ENCODE results near the gene ZCWPW1.
A peak's percentile ranks its signal among the peaks of the same experiment; 100 is the strongest.
"Not testable (repeated sequence)": the region's sequence is repeated elsewhere in the genome, so short reads cannot be mapped to it uniquely, and the experiment has no call there.

Gene ZCWPW1

DNA sequence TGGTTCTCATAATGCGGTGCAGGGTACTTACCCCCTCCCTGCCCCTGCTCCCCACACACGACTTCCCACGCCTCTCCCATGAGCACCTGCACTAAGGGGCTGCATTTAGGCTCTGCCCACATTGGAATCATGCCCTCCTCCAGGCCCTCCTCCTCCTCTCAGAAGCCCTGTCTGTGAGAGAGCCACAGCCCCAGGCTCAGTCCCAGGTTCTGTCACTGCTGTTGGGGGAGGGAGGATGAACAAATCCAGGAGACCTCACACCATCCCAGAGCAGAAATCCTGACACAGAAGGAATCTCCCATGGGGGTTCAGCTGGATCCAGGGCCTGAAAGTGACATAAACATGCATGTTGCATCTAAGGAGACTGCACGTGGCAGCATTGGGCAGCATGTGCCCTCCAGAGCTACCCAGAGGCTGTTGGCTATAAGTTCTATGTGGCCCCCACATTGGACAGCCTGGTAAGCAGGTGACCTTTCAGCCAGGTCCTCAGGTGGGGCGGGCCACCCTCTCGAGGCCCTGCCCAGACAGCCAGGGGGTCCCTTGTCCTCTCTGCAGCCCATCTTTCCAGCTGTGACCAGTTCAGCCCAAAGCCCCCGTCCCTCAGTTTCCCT lies 56.8 kb downstream of the ZCWPW1 start:
- no peak for DNase-seq

DNA sequence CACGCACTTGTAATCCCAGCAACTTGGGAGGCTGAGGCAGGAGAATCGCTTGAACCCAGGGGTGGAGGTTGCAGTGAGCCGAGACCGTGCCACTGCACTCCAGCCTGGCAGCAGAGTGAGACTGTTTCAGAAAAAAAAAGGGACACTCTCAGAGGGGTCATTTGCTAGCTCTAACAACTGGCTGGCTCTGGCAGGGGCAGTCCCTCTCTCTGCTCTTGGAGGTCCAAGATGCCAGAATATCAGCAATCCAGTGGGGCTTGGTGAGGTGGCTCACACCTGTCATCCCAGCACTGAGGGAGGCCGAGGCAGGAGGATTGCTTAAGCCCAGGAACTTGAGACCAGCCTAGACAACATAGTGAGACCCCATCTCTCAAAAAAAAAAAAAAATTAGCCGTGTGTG lies 57.8 kb downstream of the ZCWPW1 start:
- DNase-seq, result no peak

DNA sequence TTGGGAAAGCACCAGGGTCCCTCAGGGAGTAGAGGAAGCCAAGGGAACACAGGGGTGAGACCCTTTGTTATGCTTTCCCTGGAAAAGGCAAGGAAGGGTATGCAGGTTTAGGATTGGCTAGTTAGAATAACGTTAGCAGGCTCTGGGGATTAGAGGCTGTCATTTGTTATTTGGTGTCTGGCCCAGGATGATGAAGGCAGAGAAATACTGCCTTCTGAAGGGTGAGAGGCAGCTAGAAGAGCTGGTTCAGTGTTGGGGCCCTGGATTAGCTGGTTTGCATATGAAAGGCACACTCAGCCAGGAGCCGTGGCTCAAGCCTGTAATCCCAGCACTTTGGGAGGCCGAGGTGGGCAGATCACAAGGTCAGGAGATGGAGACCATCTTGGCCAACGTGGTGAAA lies 58.2 kb downstream of the ZCWPW1 start:
- DNase-seq, result no peak

DNA sequence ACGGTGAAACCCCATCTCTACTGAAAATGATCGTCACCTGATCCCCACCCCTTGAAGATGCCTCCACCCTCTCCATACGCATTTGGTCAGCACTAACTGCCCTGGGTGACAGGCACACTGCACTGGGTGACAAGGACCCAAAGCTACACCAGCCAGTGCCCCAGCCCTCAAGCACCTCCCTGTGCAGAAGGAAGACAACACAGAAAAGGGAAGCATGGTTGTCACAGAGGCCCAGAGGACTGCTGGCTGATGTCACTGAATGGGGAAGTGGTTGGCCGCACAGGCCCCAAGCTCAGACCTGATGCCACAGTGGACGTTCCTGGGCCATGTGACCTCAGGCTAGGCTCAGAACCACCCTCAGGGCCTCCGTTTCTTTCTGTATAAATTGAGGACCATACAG lies 59.4 kb downstream of the ZCWPW1 start:
- no peak for DNase-seq

DNA sequence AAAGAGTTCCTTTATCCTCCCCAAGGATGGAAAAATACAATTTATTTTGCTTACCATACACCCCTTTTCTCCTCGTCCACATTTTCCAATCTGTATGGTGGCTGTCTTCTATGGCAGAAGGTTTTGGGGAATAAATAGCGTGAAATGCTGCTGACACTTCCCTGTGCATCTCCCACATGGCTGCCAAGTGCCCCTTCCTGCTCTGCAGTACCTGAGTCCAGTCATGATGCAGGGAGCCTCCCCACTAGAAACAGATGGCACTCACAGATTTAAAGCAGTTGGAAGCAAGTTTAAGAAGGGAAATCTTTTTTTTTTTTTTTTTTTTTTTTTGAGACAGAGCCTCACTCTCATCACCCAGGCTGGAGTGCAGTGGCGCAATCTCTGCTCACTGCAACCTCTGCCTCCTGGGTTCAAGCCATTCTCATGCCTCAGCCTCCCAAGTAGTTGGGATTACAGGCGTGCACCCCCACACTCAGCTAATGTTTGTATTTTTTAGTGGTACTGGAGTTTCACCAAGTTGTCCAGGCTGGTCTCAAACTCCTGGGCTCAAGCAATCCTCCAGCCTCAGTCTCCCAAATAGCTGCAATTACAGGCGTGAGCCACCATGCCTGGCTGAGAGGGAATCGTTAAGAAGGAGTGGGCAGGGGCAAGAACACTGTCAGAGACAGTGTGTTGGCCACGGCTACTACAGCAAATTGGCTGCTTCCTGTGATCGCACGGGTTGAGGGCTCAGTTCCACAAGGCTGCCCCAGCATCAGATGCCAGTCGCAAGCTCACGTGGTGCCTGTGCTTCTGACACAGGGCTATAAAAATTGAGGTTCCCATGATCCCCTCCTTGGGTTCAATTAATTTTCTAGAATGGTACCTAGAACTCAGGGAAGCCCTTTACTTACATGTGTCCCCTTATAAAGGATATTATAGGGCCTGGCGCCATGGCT lies 60.6 kb downstream of the ZCWPW1 start:
- DNase-seq, result peak in 1 of 2 experiments; percentile 53

DNA sequence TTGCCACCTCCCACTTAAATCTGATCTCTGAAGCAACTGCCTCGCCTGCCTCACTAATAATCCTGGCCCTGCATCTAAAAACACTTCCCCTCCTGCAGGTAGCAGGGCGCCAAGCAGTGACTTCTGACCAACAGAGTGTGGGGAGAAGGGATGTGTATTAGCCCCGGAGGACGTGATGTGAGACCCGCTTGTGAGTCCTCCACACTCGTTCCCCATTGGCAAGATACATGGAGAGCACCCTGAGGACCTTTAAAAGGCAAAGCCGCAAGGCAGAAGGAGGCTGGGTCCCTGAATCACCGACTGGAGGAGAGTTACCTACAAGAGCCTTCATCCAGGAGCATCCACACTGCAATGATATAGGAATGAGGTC lies 61.3 kb downstream of the ZCWPW1 start:
- no peak for DNase-seq

DNA sequence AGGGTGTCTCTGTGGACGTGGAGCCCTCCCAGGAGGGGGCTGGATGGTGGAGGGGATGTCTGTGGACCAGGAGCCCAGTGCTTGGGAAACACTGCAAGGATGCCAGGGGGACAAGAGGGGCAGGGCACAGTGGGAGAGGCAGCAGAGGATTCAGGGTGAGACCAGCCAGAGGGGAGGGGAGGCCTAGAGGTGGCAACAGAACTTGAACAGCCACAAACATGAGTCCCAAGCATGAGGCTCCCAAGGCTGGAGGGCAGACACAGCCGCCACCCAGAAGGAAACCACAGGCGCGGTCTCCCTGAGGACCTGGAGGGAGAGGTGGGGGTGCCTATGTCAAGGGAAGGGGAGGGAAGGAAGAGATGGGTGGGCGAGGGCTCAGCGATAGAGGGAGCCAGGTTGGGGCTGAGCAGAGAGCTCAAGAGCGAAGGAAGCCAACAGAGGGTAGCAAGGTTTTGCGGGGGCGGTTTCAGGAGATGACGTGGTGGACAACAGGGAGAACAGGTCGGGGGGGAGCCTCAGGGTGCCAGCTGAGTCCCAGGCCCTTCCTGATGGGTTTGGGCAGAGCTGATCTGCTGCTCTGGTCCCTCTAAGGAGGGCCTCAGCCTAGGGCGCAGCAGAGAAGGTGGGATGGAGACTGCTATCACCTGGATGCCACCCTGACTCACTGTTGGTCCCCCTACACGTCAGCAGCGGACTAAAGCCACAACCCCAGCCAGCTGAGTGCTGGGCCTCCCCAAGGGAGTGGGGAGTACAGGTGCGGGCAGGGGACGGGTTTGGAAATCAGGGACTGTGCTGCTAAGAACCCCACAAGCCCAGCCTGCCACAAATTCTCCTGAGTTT lies 61.9 kb downstream of the ZCWPW1 start:
- DNase-seq, result no peak

DNA sequence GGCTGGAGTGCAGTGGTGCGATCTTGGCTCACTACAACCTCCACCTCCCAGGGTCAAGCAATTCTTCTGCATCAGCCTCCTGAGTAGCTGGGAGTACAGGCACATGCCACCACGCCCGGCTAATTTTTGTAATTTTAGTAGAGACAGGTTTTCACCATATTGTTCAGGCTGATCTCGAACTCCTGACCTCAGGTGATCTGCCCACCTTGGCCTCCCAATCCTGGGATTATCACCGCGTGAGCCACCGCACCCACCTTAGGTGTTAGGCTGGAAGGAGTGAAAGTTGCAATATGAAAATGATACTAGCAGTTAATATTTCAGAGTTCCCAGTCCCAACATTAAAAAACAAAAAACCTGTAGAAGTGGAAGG lies 62.5 kb downstream of the ZCWPW1 start:
- DNase-seq, result not testable (repeated sequence)

DNA sequence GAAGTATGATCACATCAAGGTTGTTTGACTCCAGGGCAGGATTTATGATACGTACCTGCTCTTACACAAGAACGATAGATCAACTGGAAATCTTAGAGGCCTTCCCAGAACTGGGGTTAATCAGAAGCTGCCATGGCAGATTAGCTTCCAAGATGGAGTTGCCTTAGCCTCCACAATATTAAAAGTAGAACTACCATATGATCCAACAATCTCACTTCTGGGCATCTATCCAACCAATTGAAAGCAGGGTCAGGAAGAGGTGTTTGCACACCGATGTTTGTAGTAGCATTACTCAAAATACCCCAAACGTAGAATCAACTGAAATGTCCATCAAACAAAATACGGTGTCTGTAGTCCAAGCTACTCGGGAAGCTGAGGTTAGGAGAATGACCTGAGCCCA lies 64.0 kb downstream of the ZCWPW1 start:
- DNase-seq, result no peak

DNA sequence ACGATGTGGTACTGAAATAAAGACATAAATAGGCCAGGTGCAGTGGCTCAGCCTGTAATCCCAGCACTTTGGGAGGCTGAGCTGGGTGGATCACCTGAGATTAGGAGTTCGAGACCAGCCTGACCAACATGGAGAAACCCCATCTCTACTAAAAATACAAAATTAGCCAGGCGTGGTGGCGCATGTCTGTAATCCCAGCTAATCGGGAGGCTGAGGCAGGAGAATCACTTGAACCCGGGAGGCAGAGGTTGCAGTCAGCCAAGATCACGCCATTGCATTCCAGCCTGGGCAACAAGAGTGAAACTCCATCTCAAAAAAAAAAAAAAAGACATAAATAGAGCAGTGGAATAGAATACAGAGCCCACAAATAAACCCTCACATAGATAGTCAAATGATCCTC lies 64.7 kb downstream of the ZCWPW1 start:
- DNase-seq, result not testable (repeated sequence)

DNA sequence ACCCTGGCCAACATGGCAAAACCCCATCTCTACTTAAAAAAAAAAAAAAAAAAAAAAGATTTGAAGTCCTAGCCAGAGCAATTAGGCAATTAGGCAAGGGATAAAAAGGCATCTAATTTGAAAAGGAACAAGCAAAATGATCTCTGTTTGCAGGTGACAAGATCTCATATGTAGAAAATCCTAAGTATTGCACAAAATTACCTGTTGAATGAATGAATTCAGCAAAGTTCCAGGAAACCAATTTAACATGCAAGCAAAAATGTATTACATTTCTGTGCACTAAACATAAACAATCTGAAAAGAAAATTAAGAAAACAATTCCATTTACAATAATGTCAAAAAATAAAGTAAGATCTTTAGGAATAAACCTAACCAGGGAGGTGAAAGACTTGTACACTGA lies 65.4 kb downstream of the ZCWPW1 start:
- DNase-seq, result no peak

DNA sequence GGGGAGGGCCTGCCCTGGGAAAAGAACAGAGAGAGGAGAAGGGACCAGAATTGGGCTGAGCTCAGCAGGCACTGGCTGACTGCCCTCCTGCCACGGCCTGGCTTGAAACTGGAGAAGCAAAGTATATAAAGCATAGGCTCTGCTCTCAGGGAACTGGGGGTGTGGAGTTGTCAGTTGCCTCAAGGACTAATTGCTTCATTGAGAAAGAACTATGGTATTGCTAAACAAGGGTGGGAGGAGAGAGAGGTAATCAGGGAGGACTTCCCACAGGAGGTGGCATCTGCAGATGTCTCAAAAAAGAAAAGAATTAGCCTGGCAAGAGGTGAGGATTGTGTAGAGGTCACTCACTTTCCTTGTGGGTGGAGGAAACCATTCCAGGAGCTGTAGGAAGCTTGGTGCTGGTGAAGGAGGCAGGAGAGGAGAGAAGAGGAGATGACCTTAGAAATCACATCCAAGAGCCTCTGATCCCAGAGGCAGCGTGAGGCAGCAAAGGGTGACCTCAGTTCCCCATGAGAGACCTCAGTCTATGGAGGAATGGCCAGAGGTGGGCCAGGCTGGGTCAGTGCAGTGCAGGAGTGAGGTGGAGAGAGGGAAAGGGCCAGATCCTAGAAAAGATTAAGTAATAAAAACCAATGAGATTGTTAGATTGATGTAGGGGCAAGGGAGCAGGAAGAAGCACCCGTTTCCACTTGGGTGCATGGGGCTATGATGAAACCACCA lies 68.2 kb downstream of the ZCWPW1 start:
- no peak for DNase-seq

DNA sequence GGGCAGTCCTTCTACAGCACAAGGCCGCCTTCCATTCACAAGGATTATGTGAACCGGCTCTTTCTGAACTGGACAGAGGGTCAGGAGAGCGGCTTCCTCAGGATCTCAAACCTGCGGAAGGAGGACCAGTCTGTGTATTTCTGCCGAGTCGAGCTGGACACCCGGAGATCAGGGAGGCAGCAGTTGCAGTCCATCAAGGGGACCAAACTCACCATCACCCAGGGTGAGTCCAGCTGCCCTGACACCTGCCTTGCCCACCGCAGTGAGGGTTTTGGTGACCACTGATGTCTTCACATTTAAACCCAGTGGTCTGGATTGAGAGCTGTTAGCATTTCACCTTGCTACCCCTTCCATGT lies 69.7 kb downstream of the ZCWPW1 start:
- no peak for DNase-seq

DNA sequence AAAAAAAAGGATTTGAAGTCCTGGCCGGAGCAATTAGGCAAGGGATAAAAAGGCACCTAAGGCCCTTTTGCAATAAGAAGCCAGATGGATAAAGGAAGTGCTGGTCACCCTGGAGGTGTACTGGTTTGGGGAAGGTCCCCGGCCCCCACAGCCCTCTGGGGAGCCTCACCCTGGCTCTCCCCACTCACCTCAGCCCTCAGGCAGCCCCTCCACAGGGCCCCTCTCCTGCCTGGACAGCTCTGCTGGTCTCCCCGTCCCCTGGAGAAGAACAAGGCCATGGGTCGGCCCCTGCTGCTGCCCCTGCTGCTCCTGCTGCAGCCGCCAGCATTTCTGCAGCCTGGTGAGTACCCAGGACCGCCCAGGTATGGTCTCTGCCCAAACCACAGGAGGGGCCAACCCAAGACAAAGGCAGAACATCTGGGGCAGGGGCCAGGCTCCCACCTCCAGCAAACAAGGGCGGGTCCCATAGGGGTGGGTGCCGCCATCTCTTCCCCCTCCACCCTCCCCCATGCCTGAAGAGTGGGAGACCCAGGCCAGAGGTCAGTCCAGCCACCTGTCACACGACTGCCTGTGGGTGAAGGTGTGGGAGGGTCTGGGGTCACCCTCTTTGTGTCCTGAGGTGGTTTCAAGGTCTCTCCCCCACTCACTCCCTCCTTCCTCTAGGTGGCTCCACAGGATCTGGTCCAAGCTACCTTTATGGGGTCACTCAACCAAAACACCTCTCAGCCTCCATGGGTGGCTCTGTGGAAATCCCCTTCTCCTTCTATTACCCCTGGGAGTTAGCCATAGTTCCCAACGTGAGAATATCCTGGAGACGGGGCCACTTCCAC lies 70.3 kb downstream of the ZCWPW1 start, which contains the start of gene PILRB:
TSS of gene PILRB (plus strand) at position 91 of the 830 bp plus-strand sequence. CDS start at position 277, 186 bp downstream.
- DNase-seq, result no peak

DNA sequence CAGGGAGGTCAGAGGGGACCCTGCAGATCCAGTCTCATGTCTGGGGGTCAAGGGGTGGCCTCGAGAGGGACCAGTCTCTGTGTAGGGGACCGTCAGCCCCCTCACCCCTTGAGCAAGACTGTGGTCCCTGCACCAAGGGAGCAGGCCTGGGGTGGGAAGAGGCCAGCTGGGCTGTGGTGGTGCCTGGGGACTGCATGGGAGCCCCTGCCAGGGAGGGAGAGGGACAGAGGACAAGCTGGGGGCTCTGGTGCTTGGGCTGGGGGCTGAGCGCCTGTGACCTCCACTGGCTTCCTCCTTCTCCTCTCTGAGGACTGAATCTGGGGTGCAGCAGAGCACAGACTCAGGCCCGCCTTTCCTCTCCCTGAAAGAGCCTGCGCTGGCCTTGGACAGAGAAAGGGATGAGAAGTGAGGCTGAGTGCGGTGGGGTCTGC lies 71.4 kb downstream of the ZCWPW1 start:
- no peak for DNase-seq

DNA sequence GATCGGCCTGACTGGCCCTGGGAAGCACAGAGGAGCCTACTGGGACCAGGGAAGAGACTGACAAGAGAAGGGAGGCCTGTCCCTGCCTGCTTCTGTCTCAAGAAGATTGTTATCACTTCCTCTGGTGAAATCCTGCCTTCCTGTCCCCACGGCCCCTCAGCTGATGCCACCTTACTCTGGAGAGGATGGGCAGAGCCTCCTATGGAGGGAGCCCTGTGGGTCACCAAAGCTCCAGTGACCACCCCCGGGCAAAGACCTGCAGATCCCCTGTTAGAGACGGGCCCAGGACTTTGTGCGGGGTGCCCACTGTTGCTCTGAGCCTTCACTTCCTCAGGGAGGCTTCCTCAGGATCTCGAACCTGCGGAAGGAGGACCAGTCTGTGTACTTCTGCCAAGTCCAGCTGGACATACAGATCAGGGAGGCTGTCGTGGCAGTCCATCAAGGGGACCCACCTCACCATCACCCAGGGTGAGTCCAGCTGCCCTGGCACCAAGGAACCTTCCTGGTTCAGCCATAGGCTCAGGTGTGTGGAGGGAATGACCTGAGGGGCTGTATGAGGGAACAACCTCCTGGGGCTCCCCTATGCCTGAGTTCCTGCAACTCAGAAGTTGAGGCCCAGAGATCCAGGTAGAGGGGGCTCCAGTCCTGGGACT lies 72.0 kb downstream of the ZCWPW1 start:
- no peak for DNase-seq

DNA sequence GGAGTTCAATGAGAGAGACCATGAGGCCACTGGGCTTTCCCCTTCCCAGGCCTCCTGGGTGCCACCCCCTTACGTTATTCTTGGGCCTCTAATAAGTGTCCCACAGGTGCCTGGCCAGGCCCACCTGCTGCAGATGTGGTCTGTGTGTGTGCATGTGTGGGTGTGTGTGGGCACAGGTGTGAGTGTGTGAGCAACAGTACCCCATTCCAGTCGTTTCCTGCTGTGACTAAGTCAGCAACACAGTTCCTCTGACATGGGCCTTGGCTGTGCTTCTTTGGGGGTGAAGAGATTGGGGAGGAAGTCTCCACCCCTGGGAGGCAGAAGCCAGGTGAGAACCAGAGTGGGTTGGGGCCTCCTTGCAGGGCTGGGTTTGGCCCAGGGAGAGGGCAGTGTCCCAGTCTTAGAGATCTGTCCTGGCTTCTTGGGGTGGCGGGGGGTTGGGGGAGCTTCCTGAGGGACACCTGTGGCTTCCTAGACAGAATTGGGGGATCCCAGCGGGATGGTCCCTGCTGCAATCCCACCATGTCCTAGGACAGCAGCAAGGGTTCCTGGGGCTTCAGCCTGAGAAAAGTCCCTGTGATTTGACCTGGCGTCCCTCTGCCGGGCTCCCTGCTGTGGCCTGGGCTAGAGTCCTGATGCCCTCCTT lies 74.7 kb downstream of the ZCWPW1 start:
- DNase-seq, result no peak

DNA sequence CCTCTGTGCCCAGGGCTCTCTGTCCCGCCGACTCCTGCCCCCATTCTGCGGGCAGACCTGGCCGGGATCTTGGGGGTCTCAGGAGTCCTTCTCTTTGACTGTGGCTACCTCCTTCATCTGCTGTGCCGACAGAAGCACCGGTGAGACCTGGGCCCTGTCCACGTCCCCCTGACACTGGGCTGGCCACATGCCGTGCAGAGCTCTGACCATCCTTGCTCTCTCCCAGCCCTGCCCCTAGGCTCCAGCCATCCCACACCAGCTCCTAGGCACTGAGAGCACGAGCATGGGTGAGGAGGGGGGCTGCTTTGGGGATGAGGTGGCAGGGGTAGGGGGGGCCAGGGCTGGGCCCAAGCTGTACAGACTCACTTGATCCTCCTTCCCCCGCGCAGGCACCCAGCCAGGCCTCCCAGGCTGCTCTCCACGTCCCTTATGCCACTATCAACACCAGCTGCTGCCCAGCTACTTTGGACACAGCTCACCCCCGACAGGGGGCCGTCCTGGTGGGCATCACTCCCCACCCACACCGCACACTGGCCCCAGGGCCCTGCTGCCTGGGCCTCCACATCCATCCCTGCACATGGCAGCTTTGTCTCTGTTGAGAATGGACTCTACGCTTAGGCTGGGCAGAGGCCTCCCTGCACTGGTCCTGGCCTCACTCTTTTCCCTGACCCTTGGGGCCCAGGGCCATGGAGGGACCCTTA lies 75.4 kb downstream of the ZCWPW1 start:
- DNase-seq, result no peak

DNA sequence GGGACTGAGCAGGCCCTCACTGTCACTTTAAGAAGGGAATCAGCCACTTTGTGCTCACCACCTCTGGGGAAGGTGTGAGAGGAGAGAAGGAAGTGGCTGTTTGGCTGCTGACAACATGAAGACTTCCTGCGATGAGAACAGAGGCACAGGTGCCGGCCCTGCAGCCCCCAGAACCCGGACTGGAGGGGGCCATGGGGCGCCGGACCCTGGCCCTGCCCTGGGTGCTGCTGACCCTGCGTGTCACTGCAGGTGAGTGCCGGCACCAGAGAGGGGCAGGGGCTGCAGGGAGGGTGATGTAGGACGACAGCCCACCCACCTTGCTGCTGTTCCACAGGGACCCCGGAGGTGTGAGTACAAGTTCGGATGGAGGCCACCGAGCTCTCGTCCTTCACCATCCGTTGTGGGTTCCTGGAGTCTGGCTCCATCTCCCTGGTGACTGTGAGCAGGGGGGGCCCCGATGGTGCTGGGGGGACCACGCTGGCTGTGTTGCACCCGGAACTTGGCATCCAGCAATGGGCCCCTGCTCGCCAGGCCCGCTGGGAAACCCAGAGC lies 76.2 kb downstream of the ZCWPW1 start:
- not testable (repeated sequence) for DNase-seq

DNA sequence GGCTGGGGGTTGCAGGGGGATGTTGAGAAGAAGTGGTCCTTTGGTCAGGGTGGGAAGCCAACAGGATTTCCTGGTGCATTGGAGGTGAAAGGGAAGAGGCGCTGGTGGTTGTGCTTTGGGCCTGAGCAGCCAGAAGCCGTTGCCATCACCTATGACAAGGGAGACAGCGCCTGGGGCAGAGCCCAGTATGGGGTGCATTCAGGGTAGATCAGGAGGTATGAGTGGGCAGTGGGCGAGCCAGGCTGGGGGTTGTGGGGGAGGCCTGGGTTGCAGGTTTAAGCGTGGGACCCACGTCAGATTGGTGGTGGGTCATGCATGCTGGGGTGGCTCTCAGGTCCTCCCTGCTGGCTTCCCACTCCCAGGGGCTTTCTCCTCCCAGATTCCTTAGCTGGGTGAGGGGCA lies 76.8 kb downstream of the ZCWPW1 start:
- no peak for DNase-seq
